HG03469 (cell line): ENCODE results near the gene GDI2.
A peak's percentile ranks its signal among the peaks of the same experiment; 100 is the strongest.
"Not testable (repeated sequence)": the region's sequence is repeated elsewhere in the genome, so short reads cannot be mapped to it uniquely, and the experiment has no call there.

Experiments used
- ATAC-seq: cut with Tn5 transposase; IDR thresholded peaks from one replicate; pipeline ENCODE4 v1.9.1; 2021; ENCODE audit warnings: mild to moderate bottlenecking, moderate library complexity, moderate number of reproducible peaks; ENCODE audit not compliant: unreplicated experiment

The GDI2 gene

DNA sequence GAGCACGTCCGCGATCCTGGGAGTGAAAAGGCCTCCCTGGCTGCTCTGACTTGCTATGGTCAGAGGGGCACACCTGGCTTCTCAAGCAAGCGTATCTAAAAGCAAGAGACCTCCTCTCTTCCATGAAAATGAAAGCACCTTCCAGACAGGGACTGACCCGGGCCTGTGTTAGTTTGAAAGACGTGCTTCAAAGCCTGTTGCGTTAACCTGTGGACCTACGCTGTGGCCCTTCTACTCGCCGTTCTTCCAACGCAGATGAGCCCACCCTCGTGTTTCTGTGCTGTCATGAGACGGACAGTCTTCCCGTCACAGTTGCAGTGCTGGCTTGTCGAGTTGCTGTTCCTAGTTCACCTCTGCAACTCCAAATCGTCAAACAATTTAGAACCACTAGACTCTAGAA, 15.5 kb upstream of the GDI2 start:
- ATAC-seq: no peak

DNA sequence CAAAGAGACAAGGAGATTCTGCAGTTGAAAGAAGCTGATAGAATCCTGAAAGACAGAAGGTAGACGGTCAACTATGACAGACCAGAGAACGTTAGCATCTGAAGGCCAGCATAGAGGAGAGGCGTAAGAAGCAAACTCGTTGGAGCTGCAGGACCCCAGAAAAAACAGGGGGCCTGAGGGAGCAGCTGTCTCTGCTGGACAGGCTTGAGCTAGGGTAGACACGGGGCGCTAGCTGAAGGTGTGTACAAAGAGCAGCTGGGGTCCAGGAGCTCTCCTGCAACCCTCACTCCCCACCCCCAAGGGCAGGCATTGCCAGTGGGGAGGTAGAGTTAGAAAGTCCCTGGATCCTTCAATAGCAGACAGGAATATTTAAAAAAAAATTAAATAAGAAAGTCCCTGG, 14.6 kb upstream of the GDI2 start:
- ATAC-seq: no peak

DNA sequence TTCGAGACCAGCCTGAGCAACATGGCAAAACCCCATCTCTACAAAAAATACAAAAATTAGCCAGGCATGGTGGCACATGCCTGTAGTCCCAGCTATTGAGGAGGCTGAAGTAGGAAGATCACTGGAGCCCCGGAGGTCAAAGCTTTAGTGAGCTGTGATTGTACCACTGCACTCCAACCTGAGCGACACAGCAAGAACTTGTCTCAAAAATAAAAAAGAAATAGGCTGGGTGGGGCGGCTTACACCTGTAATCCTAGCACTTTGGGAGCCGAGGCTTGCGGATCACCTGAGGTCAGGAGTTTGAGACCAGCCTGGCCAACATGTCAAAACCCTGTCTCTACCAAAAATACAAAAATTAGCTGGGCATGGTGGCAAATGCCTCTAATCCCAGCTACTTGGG, 13.3 kb upstream of the GDI2 start:
- not testable (repeated sequence) for ATAC-seq

DNA sequence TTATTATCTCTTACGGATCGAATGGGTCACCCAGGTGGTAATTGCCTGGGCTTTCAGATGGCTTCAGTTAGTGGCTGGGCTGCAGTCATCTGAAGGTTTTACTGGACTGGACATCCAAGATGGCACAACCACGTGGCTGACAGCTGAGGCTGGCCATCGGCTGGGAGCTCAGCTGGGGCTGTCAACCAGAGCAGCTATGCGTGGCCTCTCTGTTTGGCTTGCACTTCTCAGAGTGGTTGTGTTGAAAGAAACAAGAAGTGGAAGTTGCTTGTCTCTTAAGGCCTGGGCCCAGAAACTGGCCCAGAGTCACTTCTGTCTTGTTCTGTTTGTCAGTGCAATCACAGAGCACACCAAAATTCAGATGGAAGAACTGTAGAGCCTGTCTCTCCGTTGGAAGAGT, 5.7 kb upstream of the GDI2 start:
- peak; percentile 37 for ATAC-seq

DNA sequence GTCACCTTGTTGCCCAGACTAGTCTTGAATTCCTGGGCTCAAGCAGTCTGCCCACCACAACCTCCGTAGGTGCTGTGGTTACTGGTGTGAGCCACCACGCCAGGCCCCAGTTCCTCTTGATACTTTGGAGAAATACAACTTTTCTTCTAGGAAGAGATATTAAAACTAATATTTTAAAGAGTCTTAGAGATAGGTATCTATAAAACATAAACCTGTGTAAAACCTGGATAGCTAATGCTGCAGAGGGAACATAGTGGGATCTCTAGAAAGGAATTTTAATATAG, 4.8 kb upstream of the GDI2 start:
- ATAC-seq: no peak

DNA sequence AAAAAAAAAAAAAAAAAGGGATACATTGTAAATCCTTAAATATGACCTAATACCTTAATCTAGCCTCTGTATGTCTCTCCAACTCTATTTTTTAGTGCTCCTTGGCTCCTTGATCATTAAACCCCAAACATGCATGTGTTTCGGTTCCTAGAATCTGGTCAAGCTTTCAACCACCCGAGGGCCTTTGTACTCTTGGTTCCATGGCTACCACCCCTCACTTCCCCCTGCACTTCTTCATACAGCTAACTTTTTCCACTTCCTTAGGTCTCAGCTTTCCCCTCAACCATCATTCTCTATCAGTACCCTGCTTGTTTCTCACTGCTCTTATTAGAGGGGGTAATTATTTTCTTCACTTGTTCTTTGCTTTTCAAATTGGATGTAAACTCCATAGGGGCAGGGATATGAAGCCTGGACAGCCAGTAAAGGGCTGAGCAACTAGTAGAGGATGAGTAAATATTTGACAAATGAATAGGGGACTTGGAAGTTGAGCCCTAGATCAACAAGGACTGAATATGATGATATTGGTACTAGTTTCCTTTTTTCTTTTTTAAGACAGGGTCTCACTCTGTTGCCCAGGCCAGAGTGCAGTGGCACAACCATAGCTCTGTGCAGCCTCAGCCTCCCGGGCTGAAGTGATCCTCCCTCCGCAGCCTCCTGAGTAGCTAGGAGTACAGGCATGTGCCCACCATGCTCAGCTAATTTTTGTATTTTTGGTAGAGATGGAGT, 4.3 kb upstream of the GDI2 start:
- ATAC-seq: no peak

DNA sequence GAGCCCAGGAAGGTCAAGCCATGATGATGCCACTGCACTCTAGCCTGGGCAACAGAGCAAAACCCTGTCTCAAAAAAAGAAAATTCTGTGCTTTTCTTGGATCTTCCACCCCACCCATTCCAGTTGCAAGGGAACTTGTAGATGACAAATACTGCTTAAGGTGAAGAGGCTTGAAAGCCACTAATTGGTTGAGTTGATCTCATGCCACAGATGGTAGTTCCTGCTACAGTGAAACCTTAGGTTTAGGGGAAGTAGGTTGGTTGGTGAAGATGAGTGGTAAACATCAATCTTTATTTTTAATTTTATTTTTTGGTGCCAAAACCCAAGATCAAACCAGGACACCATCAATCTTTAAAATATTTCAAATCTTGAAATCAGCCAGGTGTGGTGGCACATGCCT, 2.9 kb upstream of the GDI2 start:
- no peak for ATAC-seq

DNA sequence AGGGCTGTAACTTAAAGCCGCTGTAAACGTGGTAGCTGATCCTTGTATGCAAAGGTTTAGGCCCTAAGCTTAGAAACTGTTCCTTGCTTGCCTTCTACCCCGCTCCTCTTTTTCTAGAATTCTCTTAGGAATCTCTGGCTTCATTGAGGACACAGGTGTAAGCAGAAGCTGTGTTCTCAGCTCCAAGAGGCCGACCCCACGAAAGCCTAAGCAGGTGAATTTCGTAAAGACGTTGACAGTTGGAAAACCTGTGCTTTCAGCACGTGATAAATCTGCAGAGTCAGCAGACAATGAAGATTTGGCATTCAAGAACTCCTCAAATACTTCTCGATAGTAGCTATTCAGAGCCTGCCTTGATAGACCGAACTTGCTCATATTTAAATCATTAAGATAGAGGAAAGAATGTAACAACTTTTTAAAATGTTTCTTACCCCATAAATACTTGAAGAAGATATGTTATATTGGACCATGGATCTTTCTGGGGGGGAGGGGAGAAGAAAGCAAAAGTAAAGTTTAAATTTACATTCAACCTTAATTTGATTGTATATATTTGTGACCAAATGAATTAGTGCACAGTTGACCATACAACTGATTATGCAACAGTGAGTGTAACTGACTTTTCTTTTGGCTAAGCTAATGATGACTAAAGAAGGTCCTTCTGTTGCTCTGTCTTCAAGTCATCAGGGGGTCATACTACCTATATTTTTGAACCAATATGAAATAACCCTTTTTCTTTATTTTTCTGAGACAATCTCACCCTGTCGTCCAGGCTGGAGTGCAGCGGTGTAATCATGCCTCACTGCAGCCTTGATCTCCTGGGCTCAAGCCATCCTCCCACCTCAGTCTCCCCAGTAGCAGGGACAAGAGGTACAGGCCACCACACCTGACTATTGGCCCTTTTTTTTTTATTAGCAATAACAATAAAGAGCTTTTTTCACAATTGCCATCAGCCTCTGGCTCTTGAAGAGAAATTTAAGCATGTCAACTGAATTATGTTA, 1.2 kb upstream of the GDI2 start:
- no peak for ATAC-seq

DNA sequence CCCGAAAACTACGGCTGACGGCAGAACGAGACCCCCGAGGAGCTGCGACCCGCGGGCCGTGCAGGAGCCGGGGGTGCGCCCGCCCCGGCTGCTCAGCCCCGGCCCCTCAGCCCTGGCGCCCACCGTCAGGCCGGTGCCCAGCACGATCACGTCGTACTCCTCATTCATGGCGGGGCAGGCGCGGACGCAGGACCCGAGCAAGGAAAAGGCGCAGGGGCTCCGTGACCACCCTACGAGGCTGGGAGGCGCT, 218 bp downstream of the GDI2 start:
- peak; percentile 2 for ATAC-seq

DNA sequence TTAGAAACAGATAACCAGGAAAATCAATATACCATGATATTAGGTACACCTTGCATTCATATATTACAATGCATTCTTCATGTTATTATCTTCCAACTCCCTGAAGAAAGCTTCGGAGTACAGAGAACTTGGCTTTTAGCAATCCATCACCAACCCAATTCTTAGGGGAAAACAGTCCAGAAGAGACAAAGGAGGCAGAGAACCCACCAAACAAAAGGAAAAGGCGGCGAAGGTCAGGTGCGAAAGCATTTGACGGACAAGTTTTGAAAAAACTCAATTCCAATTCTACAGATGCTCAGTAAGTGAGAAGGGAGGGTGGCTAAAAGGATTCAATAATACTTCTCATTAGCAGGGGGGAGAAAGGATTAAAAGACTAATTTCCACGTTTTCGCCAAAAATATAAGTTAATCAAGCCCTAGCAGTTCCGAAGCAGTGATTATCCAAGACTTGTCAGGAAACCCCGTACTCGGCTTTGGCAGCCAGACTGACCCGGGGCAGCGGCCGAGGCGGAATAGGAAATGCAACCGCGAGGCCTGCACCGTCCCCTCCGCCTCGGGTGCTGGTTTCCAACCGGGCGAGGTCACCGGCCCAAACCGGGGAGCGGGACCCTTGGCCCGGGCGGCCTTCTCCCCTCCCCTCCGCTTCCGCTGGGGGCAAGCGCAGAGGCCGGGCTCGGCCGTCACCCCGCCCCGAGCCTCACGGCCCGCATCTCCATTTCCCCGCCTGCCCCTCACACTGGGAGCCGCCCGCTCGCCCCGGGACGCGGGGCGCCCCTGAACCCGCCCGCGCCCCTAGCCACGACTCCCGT, 747 bp downstream of the GDI2 start:
- peak; percentile 3 for ATAC-seq

DNA sequence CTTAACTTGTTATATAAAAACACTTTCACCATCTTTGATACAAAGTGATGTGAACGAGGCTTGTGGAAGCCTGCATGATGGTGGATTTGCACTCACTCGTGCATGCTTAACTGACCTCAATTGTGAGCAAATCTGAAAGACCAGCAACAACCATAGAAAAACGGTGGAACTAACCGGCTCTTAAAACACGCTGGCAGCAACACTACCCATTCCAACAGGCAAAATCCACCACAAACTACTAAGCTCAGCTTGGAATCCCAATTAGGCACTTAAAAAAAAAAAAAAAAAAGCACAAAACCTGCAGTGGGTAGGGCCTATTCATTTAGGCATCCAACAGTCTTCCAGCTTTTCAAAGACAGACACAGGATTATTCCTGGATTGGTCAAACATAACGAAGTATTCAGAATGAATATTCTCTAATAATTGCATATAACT, 1.8 kb downstream of the GDI2 start:
- no peak for ATAC-seq

DNA sequence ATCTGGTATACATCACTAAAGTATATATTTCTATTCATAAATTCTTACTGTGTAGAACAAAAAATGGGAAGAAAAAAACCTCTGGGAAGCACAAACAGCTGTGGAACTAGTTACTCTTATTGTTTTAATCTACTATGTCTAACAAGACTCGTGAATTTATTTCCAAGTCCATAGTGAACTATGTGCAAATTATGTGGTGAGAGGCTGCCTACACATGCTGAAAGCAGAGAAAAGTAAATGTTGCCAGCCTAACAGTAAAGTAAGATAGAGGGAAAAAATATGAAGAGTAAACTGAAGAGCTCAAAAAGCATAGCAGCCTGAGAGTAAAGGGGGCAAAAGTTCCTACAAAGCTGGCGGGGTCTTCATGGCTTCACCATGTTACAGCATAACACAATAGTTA, 3.0 kb downstream of the GDI2 start:
- no peak for ATAC-seq

DNA sequence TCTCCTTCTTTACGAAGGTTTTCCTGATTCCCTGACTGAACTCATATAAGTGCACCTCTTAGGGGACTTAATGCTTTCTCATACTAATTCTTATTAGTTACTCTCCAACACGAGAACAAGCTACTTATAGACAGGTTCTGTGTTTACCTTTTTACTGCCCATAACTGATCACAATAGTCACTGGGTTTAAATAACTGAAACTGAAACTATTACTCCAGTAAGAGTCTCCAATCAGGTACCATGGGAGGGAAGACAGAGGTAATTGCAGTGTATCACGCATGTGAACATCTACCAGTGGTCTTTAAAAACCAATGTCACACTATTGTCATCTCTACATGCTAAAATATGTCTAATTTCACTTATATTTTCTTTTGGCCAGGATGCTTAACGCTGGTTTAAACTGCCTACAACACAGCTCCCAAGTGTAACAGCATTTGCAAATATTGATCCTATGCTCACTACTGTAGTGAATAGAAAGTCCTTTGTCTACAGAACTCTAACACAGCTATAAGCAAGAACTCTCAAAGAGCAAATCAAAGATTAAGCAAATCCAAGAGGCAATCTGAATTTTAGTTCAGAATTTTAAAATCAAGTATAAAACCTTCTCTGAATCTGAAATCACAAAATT, 3.6 kb downstream of the GDI2 start:
- no peak for ATAC-seq

DNA sequence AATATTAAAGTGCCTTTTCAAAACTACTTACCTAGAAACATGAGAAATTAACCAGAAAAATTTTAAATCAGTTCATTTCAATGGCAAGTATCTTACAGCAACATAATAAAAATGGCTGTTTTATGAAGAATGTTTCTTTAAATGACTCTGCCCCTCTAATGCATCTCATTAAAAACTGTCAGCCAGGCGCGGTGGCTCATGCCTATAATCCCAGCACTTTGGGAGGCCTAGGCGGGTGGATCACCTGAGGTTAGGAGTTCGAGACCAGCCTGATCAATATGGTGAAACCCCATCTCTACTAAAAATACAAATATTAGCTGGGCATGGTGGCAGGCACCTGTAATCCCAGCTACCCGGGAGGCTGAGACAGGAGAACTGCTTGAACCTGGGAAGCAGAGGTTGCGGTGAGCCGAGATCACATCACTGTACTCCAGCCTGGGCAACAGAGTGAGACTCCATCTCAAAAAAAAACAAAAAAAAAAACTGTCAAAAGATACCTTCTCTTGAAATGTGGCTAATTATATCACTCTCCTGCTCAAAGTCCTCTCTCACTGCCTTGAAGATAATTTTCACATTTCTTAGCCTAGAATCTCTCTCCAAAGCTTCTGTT, 4.3 kb downstream of the GDI2 start:
- not testable (repeated sequence) for ATAC-seq

DNA sequence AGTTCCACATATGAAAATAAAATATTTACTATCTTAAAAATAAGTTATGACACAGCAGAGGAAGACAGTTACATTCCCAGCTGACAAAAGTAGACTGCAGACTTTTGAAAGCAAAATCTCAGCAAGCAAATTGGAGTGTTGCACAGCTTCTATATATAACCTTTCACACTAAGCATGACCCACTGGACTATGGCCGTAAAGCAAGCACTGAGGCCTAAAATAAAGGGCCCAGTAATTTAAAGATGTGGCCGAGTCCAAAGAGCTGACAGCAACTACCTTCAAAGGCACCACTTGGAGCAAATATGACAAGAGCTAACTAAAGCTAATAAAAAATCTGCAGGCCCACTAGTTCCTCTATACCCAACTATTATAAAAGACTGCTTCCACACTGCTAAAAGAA, 6.5 kb downstream of the GDI2 start:
- no peak for ATAC-seq

DNA sequence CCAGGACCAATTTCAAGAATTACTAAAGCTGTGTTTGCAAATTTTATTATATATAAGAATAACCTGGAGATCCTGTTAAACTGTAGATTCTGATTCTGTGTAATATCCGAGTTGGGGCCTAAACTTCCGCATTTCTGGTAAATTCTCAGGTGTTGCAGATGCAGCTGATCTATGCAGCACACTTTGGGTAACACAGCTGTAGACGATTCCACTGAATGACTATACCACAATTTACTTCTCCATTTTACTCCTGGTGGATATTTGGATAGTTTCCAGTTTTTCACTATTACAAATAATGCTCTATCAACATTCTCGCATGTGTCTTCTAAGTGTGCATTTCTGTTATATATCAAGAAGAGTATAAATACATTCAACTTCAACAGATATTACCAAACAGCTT, 7.5 kb downstream of the GDI2 start:
- ATAC-seq: no peak

DNA sequence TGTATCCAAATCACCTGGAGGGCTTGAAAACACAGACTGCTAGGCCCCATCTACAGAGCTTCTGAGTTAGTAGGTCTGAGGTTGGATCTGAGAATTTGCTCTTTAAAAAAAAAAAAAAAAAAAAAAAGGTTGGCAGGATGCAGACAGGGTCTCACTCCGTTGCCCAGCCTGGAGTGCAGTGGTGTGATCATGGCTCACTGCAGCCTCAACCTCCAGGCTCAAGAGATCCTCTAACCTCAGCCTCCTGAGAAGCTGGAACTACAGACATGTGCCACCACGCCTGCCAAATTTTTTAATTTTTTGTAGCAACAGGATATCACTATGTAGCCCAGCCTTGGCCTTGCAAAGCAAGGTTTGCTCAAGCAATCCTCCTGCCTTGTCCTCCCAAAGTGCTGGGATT, 8.0 kb downstream of the GDI2 start:
- ATAC-seq: no peak

DNA sequence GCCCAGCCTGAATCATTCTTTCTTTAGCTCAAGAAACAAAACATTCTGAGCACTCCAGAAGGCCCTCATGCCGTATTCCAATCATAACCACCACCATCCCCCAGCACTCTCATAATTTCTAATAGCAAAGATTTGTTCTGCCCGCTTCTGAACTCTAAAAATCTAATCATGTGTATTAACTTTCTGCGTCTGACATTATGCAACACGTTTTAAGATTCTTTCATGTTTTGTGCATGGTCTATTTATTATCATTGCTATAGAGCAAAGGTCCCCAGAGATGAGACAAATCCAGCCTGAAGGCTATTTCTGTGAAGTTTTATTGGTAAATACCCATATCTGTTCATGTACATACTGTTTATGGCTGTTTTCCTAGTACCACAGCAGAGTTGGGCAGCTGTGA, 8.8 kb downstream of the GDI2 start:
- no peak for ATAC-seq

DNA sequence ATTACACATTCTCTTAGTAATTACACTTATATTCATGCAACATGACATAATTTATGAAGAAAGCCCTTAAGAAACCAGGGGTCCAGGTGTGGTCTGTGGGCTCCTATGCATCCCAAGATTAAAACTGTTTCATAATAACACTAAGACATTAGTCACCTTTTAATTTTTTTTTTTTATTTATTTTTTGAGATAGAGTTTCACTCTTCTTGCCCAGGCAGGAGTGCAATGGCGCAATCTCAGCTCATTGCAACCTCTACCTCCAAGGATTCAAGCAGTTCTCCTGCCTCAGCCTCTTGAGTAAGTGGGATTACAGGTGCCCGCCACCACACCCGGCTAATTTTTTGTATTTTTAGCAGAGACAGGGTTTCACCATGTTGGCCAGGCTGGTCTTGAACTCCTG, 12.5 kb downstream of the GDI2 start:
- ATAC-seq: no peak

DNA sequence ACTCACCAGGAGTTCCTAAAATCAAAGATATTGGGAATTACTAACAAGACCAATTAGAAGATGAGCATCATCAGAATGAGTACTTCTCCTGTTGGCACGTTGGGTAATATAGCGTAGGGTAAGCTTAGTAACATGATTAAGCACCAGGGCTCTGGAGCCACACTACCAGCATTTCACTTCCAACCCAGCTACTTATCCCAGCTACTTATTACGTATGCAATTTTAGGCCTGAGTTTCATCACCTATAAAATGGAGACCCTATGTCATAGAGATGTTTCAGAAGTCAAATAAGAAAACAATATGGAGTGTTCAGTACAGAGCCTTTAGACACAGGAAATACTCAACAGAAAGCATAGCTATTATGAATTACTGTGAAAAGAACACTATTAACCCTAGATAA, 19.0 kb downstream of the GDI2 start:
- ATAC-seq: no peak

DNA sequence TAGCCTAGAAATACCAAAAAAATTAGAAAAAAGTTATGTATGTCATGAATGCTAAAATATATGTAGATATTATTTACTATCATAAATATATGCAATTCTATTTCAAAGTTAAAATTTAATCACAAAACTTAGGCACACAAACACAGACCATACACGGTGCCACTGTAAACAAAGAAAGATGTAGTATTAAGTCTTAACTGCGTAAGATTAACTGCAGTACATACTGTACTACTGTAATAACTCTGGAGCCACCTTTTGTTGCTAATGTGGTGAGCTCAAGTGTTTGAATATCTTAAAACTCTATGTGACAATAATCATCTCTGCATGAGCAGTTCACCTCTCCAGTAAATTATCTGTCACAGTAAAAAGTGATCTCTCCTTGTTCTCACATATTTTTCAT, 23.6 kb downstream of the GDI2 start:
- ATAC-seq: no peak
